Activated CD4-positive, alpha-beta T cell treated with anti-CD3 and anti-CD28 coated beads, Interleukin-2, amount 50 U/mL, for 48 hours (primary cell): ENCODE results near the gene AHCYL2.
"Not testable (repeated sequence)": the region's sequence is repeated elsewhere in the genome, so short reads cannot be mapped to it uniquely, and the experiment has no call there.

ENCODE experiments used
- DNase-seq, 2 experiments: peaks; one replicate each; pipeline ENCODE4 v3.0.0-alpha.2; 2020

The AHCYL2 gene

DNA sequence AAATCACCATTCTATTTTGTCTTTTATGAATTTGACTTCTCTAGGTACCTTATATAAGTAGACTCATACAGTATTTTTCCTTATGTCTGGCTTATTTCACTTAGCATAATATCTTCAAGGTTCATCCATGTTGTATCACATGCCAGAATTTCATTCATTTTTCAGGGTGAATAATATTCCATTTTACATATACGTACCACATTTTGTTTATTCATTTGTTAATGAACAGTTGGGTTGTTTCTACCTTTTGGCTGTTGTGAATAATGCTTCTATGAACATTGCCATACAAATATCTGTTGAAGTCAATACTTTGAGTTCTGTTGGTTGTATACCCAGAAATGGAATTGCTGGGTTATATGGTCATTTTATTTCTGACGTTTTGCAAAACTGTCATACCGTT is 20.7 kb downstream of the AHCYL2 start:
- no peak for DNase-seq

DNA sequence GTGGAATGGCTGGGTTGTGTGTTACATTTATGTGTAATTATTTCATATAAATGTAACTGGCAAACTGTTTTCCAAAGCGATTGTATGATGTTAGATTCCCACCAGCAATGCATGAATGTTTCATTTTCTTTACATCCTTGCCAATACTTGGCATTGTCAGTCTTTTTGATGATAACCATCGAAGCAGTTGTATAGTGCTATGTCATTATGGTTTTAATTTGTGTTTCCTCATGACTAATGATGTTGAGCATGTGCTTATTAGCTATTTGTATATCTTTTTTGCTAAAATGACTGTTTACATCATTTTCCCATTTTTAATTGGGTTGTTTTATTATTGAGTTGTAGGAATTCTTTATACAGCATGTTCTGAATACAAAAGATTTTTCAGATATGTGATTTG is 22.3 kb downstream of the AHCYL2 start:
- DNase-seq: no peak

GRCh38 chr7:129252128-129252527 is 27.3 kb downstream of the AHCYL2 start:
- no peak for DNase-seq

DNA sequence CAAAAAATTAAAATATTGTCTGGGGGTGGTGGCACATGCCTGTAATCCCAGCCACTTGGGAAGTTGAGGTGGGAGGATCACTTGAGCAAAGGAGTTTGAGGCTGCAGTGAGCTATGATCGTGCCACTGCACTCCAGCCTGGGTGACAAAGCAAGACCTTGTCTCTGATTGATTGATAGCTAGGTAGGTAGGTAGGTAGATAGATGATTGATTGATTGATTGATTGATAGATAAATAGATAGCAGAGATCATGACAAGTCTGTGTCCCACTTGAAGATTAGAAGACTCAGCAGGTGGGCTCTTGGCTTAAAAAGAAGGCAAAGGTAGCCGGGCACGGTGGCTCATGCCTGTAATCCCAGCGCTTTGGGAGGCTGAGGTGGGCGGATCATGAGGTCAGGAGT is 27.8 kb downstream of the AHCYL2 start:
- not testable (repeated sequence) for DNase-seq

- DNase-seq: no peak
Observed at GRCh38 chr7:129255800-129256199, 31.0 kb downstream of the AHCYL2 start.

- no peak for DNase-seq
Observed at GRCh38 chr7:129256221-129256620, 31.4 kb downstream of the AHCYL2 start.

DNA sequence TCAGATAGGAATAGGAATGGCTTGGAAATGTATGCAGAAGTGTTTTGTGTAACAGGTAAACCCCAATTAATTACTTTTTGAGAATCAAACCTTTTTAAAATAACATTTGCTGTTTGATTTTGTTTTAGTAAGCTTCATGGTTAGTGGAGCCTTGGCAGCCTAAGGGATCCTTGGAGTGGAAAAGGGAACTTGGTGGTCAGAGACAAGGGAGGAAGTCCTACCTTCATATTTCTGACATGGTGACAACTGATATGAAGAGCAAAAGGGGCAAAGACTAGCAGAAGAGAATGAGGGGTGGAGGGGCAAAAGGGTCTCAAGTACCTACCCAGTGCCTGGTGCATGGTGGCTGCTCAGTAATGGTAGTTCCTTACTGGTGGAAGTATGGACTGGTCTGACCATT is 32.3 kb downstream of the AHCYL2 start:
- no peak for DNase-seq

- no peak for DNase-seq
Observed at GRCh38 chr7:129258649-129259389, 34.0 kb downstream of the AHCYL2 start.

DNA sequence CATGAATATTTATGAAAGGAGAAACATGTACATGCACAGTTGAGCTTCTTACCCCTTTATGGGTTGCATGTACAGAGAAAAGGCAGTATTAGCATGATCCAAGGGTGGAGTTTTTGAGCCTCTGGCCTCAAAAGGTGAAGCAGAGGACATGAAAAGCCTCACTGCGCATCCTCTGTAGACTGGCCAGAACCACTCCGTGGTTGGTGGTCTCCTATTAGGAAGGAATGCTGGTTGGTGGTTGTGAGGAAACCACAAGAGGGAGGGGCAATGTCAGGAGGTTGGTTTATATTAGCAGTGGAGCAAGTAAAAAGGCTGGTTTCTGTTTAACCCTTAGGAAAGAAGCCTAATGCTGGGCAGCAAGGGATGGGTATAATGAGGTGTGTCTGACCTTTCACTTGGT is 37.5 kb downstream of the AHCYL2 start:
- no peak for DNase-seq

DNA sequence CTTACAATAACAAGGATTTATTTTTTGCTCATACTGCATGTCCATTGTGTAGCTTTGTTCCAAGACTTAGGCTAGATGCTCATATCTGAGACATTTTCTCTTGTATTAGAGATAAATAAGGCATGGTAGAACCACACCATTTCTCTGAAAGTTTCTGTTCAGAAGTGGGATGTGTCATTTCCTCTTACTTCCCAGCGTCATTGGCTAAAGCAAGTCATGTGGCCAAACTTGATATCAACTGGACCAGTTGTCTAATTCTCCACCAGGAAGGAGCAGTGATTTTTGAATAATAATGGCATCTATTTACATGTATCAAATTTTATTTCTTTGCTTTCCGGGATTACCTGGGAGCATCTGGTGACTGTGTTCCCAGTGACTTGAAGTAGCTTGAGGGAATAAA is 38.3 kb downstream of the AHCYL2 start:
- no peak for DNase-seq

- DNase-seq: no peak
Observed at GRCh38 chr7:129264534-129264933, 39.7 kb downstream of the AHCYL2 start.

DNA sequence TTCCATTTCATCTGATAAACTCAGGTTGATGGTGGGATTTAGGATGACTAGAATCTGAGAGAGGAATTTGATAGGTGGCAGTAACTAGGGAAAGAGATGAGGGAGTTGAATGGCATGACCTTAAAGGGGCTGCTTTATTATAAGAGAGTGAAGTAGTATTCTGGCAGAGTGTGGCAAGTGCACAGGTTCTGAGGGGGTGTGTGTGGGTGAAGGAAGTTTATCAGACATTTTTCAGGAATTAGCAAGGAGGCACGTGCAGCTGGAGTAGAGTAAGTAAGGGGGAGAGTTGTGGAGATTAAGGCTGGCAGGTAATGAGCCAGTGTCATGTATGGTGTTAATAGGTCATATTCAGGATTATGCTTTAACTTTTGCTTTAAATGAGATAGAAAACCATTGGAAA is 40.5 kb downstream of the AHCYL2 start:
- DNase-seq: no peak

DNA sequence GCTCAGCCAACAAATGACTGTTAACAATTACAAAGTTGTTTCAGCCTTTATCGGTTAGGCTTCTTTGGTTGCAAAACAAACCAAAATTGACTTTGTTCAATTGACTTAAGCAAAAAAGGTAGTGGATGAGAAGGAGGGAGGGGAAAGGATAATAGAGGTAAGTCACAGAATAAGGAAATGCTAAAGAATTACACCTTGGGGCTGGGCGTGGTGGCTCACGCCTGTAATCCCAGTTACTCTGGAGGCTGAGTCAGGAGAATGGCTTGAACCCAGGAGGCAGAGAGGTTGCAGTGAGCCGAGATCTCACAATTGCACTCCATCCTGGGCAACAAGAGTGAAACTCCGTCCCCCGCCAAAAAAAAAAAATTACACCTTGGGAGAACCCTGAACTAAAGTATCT is 41.4 kb downstream of the AHCYL2 start:
- DNase-seq: no peak

DNA sequence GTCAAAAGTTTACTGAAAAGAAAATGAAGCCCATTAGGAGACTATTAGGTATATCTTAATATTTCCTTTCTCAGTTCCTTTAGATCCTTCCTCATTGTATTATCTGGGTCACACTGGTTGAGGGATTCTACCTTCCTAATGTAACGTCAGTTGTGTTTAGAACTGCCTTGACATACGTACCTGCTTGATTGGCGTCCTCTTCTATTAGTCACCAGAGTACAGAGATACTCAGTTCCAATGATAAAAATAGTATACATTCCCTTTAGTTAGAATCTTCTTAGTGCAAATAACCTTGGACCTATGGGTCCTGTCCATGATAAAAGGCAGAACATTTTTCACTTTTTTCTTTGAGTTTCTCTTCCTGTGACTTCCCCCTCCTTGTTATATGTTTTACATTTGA is 45.2 kb downstream of the AHCYL2 start:
- no peak for DNase-seq

GRCh38 chr7:129271500-129272355 is 46.9 kb downstream of the AHCYL2 start:
- peak; percentile 52 to 66 for DNase-seq

GRCh38 chr7:129273936-129274335 is 49.1 kb downstream of the AHCYL2 start:
- no peak for DNase-seq

DNA sequence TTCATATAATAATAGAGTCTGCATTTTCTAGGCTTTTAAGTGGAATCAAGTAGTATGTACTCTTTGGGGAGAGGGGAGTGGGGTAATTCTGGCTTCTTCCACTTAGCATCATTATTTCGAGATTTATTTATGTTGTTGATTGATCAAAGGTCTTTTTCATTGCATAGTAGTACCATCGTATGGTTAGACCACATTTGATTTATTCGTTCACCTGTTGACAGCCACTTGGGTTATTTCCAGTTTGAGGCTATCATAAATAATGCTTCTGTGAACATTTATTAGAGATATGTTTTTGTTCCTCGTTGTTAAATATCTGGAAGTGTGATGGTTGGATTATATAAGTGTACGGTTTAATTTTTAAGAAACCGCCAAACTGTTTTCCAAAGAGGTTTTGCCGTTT is 52.8 kb downstream of the AHCYL2 start:
- DNase-seq: no peak

GRCh38 chr7:129278688-129279087 is 53.9 kb downstream of the AHCYL2 start:
- no peak for DNase-seq

GRCh38 chr7:129279757-129280156 is 54.9 kb downstream of the AHCYL2 start:
- DNase-seq: no peak

DNA sequence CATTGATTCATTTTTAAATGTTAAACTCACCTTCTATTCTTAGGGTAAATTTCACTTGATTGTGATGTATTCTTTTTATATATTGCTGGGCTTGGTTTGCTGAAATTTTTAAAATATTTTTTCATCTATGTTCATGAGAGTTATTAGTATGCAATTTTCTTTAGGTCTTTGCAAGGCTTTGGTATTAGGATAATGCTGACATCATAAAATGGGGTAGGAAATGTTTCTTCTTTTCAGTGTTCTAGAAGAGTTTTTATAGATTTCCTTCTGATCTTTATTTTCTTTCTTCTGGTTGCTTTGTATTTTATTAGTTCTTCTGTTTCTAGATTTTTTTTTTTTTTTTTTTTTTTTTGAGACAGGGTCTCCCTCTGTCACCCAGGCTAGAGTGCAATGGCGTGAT is 56.3 kb downstream of the AHCYL2 start:
- DNase-seq: no peak

- no peak for DNase-seq
Observed at GRCh38 chr7:129282865-129283264, 58.0 kb downstream of the AHCYL2 start.

GRCh38 chr7:129283936-129284335 is 59.1 kb downstream of the AHCYL2 start:
- DNase-seq: no peak

- no peak for DNase-seq
Observed at GRCh38 chr7:129285111-129285510, 60.3 kb downstream of the AHCYL2 start.

DNA sequence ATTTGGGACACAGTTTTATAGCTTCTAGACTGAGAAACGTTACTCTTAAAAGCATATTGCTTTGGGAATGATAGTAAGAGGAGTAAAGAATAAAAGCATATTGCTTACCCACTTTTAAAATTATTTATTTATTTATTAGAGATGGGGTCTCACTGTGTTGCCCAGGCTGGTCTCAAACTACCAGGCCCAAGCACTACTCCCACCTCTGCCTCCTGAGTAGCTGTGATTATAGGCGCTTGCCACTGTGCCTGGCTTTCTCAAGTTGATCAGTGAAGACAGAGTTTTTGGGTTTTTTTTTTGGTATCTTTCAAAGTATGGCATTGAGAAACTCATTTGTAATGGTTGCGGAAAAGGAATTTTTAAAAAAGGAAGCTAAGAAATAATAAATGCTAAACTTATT is 68.0 kb downstream of the AHCYL2 start:
- DNase-seq: no peak
